Measurements from ENCODE around the gene KCNG3.

The KCNG3 gene

GRCh38 chr2:42519624-42520023, 25.8 kb upstream of the KCNG3 start:
- H3K4me3 ChIP-seq (ENCODE audit: low read length) = no peak overlapping the region
- TF ChIP-seq CTCF (conservative IDR thresholded peaks at IDR 0.05; ENCODE audit: low read length) = no peak
- no peak for DNase-seq (ENCODE audit: low read depth)

GRCh38 chr2:42516418-42516901, 22.7 kb upstream of the KCNG3 start:
- DNase-seq (ENCODE audit: low read depth) = no peak
- TF ChIP-seq CTCF (conservative IDR thresholded peaks at IDR 0.05; ENCODE audit: low read length) = no peak
- H3K4me3 ChIP-seq (ENCODE audit: low read length) = no peak overlapping the region

GRCh38 chr2:42513252-42513918, 19.6 kb upstream of the KCNG3 start:
- H3K4me3 ChIP-seq (ENCODE audit: low read length) = no peak overlapping the region
- TF ChIP-seq CTCF (conservative IDR thresholded peaks at IDR 0.05; ENCODE audit: low read length) = peak; percentile 85
- peak; percentile 62 for DNase-seq (ENCODE audit: low read depth)

DNA sequence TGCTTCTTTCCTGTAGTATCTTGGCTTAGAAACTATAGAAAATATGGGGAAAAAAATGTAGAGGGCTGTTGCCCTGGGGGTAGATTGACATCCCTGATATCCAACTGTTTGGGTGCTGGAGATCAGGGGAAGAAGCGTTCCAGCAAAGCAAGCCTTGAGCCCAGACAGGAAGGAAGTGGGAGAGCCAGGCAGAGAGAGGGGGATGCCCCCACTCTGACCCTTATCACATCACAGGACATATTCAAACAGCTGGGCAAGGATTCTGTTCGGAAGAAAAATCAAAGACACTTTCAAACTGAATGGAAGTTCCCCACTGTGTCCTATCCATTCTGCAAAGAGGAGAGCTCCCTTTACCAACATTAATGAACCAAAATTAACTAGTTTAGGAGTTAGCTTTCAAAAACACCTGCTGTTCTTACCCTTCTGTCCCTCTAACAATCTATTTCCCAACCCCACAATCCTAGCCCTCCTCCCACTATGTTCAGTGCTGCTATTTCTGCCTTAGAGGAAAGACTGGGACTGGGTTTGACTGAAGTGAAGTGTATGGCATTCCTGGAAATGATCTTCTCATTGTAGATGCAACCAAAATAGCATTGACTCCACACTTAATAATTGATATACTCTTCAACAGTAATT, 16.9 kb upstream of the KCNG3 start:
- TF ChIP-seq CTCF (conservative IDR thresholded peaks at IDR 0.05; ENCODE audit: low read length) = no peak
- no peak for DNase-seq (ENCODE audit: low read depth)
- no peak overlapping the region for H3K4me3 ChIP-seq (ENCODE audit: low read length)

GRCh38 chr2:42510191-42510590, 16.4 kb upstream of the KCNG3 start:
- H3K4me3 ChIP-seq (ENCODE audit: low read length) = no peak overlapping the region
- DNase-seq (ENCODE audit: low read depth) = no peak
- no peak for TF ChIP-seq CTCF (conservative IDR thresholded peaks at IDR 0.05; ENCODE audit: low read length)

GRCh38 chr2:42504364-42505230, 10.8 kb upstream of the KCNG3 start:
- no peak for DNase-seq (ENCODE audit: low read depth)
- no peak overlapping the region for H3K4me3 ChIP-seq (ENCODE audit: low read length)
- TF ChIP-seq CTCF (conservative IDR thresholded peaks at IDR 0.05; ENCODE audit: low read length) = no peak
